K562 (cell line): Measurements from ENCODE around the gene PRPF18. TPM values are rescaled to one million over a fixed set of nuclear protein-coding genes. Genes with fewer than 3 reads are reported as not detected.

Source experiments
- ATAC-seq: fragments of 200-7000 bp; cut with Tn5 transposase; 3 replicates; pipeline ENCODE4 v1.9.1; 2020; ENCODE audit warnings: moderate library complexity
- BruUV-seq: library from RNA; stranded (reverse); fragments of 400-500 nt; replicated peaks from 2 replicates; lab custom pipeline; 2021; lab: Mats Ljungman, UMichigan
- CTCF ChIA-PET: fragments of 300-600 bp; formaldehyde crosslinking; extraction: SDS; loops from one replicate; lab custom pipeline; 2021; ENCODE audit warnings: low intra/inter-chr PET ratio; lab: Yijun Ruan, JAX
- POLR2A ChIA-PET: fragments of 300-600, 350-650 bp; sonication (Branson Sonifier 250); formaldehyde crosslinking; extraction: SDS; loops from one replicate; lab custom pipeline; 2021; ENCODE audit warnings: antibody characterized with exemption, inconsistent platforms; lab: Yijun Ruan, JAX
- DNase-seq, 4 experiments: peaks; one replicate each; pipeline versions ENCODE4 v3.0.0 to v3.0.0-alpha.2; 2011 to 2018; ENCODE audit warnings: low spot score in 3 of 4, mixed read lengths in 3 of 4; ENCODE audit errors: extremely low read depth in 1 of 4
- FAIRE-seq: peaks from 2 replicates; lab custom pipeline; 2011; peaks lifted over from hg19 to GRCh38; lab: Jason Lieb, UNC
- H2AFZ ChIP-seq: 2 replicates; pipeline ENCODE4 v1.6.0; 2011; ENCODE audit warnings: low read depth, low read length, control low read depth, inconsistent platforms
- H3K27ac ChIP-seq: fragments of 200-600 bp; 3 replicates; pipeline ENCODE4 v1.8.0; 2011; ENCODE audit warnings: low read depth, mild to moderate bottlenecking, control low read depth, inconsistent platforms, low read length, moderate library complexity, mixed read lengths; ENCODE audit errors: extremely low read depth
- H3K27me3 ChIP-seq, 2 experiments: fragments of 300-600 bp in 1 of 2; 2 replicates in 1 of 2; 3 replicates in 1 of 2; pipeline versions ENCODE4 v1.6.0 to v1.8.0; 2011; ENCODE audit warnings: inconsistent platforms in 2 of 2, low read length in 2 of 2, mild to moderate bottlenecking in 1 of 2, mixed read lengths in 1 of 2, moderate library complexity in 1 of 2; ENCODE audit not compliant: control insufficient read depth in 2 of 2, insufficient read depth in 2 of 2
- H3K36me3 ChIP-seq: fragments of 300-600 bp; 3 replicates; pipeline ENCODE4 v1.8.0; 2011; ENCODE audit warnings: mild to moderate bottlenecking, low read length, inconsistent platforms; ENCODE audit not compliant: control insufficient read depth, insufficient read depth
- H3K4me1 ChIP-seq, 2 experiments: fragments of 200-600 bp in 1 of 2; replicated peaks in 1 of 2; 2 replicates in 1 of 2; 3 replicates in 1 of 2; pipeline versions ENCODE4 v1.5.1 to v1.8.0; 2011; ENCODE audit warnings: inconsistent platforms in 2 of 2, low read length in 2 of 2, mild to moderate bottlenecking in 1 of 2, mixed read lengths in 1 of 2, moderate library complexity in 1 of 2; ENCODE audit not compliant: control insufficient read depth in 2 of 2, insufficient read depth in 2 of 2
- H3K4me2 ChIP-seq: 2 replicates; pipeline ENCODE4 v1.6.1; 2011; ENCODE audit warnings: low read length, control low read depth, inconsistent platforms, mixed read lengths; ENCODE audit not compliant: insufficient read depth
- H3K4me3 ChIP-seq: fragments of 200-600 bp; sonication (generic), shearing (Covaris generic); 2 replicates; pipeline ENCODE4 v1.5.1; 2016; ENCODE audit warnings: control low read depth, inconsistent platforms
- H3K79me2 ChIP-seq: fragments of 200-600 bp; 3 replicates; pipeline ENCODE4 v1.8.0; 2011; ENCODE audit warnings: low read length, inconsistent platforms; ENCODE audit not compliant: control insufficient read depth, insufficient read depth
- H3K9ac ChIP-seq, 2 experiments: 2 replicates each; pipeline versions ENCODE4 v1.6.0 to v1.6.1; 2011; ENCODE audit warnings: low read depth in 2 of 2, low read length in 2 of 2, control low read depth in 1 of 2, inconsistent platforms in 1 of 2, mild to moderate bottlenecking in 1 of 2, mixed read lengths in 1 of 2; ENCODE audit not compliant: insufficient read depth in 1 of 2
- H3K9me1 ChIP-seq: one replicate; pipeline ENCODE4 v1.6.0; 2011; ENCODE audit warnings: inconsistent platforms, mild to moderate bottlenecking, low read length, moderate library complexity; ENCODE audit not compliant: control insufficient read depth, insufficient read depth
- H3K9me3 ChIP-seq: replicated peaks from 2 replicates; pipeline ENCODE4 v1.5.1; 2011; ENCODE audit warnings: low read depth, low read length, inconsistent platforms; ENCODE audit not compliant: control insufficient read depth, insufficient read depth
- H4K20me1 ChIP-seq: replicated peaks from 2 replicates; pipeline ENCODE4 v1.6.1; 2011; ENCODE audit warnings: low read length, inconsistent platforms, mixed read lengths; ENCODE audit not compliant: control insufficient read depth, insufficient read depth
- CBFA2T3 ChIP-seq: fragments of 450-650 bp; IDR thresholded peaks from 2 replicates; pipeline ENCODE4 v1.6.1; 2017
- ILF3 ChIP-seq: fragments of 450-650 bp; IDR thresholded peaks from 2 replicates; pipeline ENCODE4 v1.6.1; 2018; ENCODE audit warnings: antibody characterized with exemption, mild to moderate bottlenecking, moderate library complexity, borderline replicate concordance
- JUNB ChIP-seq: fragments of 450-650 bp; formaldehyde crosslinking; conservative IDR thresholded peaks from 2 replicates; pipeline ENCODE4 v1.4.0; 2020; ENCODE audit warnings: mild to moderate bottlenecking
- MEIS2 ChIP-seq: fragments of 450-650 bp; IDR thresholded peaks from 2 replicates; pipeline ENCODE4 v1.6.1; 2014; ENCODE audit warnings: mild to moderate bottlenecking; ENCODE audit not compliant: partially characterized antibody
- NR1H2 ChIP-seq: sonication (generic); formaldehyde crosslinking; IDR thresholded peaks from 2 replicates; pipeline ENCODE4 v1.4.0; 2020; ENCODE audit warnings: mild to moderate bottlenecking, missing genetic modification reagents
- PTRF ChIP-seq: fragments of 450-650 bp; IDR thresholded peaks from 2 replicates; pipeline ENCODE4 v1.6.1; 2016; ENCODE audit warnings: mild to moderate bottlenecking, missing genetic modification characterization, missing compliant biosample characterization
- RHOXF2B ChIP-seq: fragments of 250-450 bp; sonication (Bioruptor Pico); conservative IDR thresholded peaks from 2 replicates; pipeline ENCODE4 v1.5.1; 2021
- SUPT5H ChIP-seq: fragments of 450-650 bp; IDR thresholded peaks from 2 replicates; pipeline ENCODE4 v1.6.1; 2016
- WGBS: fragments of 100-300 bp; shearing (Covaris generic); methylation state at CpG from one replicate; pipeline ENCODE4 v1.1.6; 2016; ENCODE audit warnings: low coverage, mixed read lengths; ENCODE audit not compliant: insufficient coverage; ENCODE audit errors: missing lambda C conversion rate; 5-methylcytosine and 5-hydroxymethylcytosine counted together
- in situ Hi-C: fragments of 300-500 bp; cut with MboI; formaldehyde crosslinking; loops from 4 replicates; pipeline ENCODE4 v1.15.0; 2018; ENCODE audit warnings: inconsistent platforms, mixed read lengths
- intact Hi-C: fragments of 100-400 bp; cut with micrococcal nuclease; formaldehyde crosslinking; loops from 2 replicates; pipeline ENCODE4 v1.14.2; 2022
- polyA plus RNA-seq, 8 experiments: library from polyadenylated mRNA; depleted of rRNA in 4 of 8; stranded (reverse) in 5 of 8; unstranded in 3 of 8; fragments of >200 nt; fragmentation: Nextera tagmentation in 2 of 8; fragmentation: Illumina TruSeq in 1 of 8; extraction: Ambion mirVana in 2 of 8; extraction: Trizol in 1 of 8; gene quantifications; 2 replicates each; pipeline versions ENCODE4 v1.2.1 to v1.2.3, GENCODE V29; 2011 to 2014; ENCODE audit warnings: inconsistent platforms in 1 of 8, missing spikeins in 1 of 8
- total RNA-seq, 7 experiments: library from RNA; depleted of rRNA in 6 of 7; stranded (reverse); fragments of >200 nt in 6 of 7; fragmentation: Illumina TruSeq in 2 of 7; extraction: Trizol in 2 of 7; gene quantifications; 2 replicates each; pipeline versions ENCODE4 v1.2.1 to v1.2.3, GENCODE V29; 2011 to 2021; ENCODE audit warnings: low replicate concordance in 1 of 7
- TF ChIP-seq, protein P1 (sequence below): fragments of 250-450 bp; sonication (Bioruptor Pico); IDR thresholded peaks from 2 replicates; pipeline ENCODE4 v1.5.0; 2021

PRPF18 gene
- total and polyA plus RNA-seq, 9 of the 15 experiments (the other 6 are each of a cell fraction or from before 2014, with no cell fraction given), result 14.0 to 30.6 (median 23.1) TPM

DNA sequence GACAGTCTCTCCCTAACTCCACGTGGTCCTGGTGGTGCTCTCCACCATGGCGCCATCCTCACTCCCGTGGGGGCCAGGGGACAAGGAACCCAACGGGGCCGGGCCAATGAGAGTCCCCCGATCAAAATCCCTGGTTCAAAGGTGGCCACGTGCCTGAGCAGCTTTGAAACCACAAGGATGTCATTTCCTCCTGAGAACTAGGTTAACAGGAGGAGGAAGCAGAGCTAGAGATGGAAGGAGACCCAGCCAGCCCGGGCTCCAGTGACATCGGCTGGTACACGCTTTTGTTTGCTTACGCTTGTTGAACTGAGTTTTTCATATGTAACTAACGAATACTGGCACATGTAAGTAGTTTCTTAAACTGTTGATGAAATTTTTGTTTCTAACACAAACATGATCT is 61.7 kb downstream of the PRPF18 start:
- H3K36me3 ChIP-seq, result peaks cover 10% of the 10 kb centered on the region; the same call in 1 of the 3 replicates
- in situ Hi-C loops (no loop called here), intact Hi-C loops (no loop called here)
- CTCF ChIA-PET, result no interaction called here
- no TSS peak for BruUV-seq
- no peaks in the 10 kb centered on the region for H3K4me1 ChIP-seq
- no peak overlapping the region for H2AFZ ChIP-seq
- 64% methylated on average over 11 of the region's 12 CpGs for WGBS
- no peaks in the 10 kb centered on the region for H4K20me1 ChIP-seq
- FAIRE-seq (no peak), DNase-seq (no peak), ATAC-seq (no peak)
- TF ChIP-seq MEIS2 (no peak), SUPT5H (no peak), JUNB (CRISPR knock-in tag) (no peak), PTRF (tag) (no peak), NR1H2 (no peak), CBFA2T3 (no peak), ILF3 (no peak), RHOXF2B (CRISPR knock-in tag) (no peak)
- TF ChIP-seq, protein P1, sequence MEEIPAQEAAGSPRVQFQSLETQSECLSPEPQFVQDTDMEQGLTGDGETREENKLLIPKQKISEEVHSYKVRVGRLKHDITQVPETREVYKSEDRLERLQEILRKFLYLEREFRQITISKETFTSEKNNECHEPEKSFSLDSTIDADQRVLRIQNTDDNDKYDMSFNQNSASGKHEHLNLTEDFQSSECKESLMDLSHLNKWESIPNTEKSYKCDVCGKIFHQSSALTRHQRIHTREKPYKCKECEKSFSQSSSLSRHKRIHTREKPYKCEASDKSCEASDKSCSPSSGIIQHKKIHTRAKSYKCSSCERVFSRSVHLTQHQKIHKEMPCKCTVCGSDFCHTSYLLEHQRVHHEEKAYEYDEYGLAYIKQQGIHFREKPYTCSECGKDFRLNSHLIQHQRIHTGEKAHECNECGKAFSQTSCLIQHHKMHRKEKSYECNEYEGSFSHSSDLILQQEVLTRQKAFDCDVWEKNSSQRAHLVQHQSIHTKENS, result no peak
- H3K4me2 ChIP-seq, result no peak overlapping the region
- H3K9me3 ChIP-seq, result no peaks in the 10 kb centered on the region
- H3K9me1 ChIP-seq, result no peaks in the 10 kb centered on the region
- H3K27me3 ChIP-seq, result no peaks in the 10 kb centered on the region
- POLR2A ChIA-PET, result no interaction called here
- no peaks in the 10 kb centered on the region for H3K79me2 ChIP-seq
- H3K4me3 ChIP-seq, result no peak overlapping the region
- H3K9ac ChIP-seq, result no peak overlapping the region
- no peak overlapping the region for H3K27ac ChIP-seq
